Calu3 (cell line): ENCODE measurements around the gene ARHGEF16. TPM values are rescaled to one million over a fixed set of nuclear protein-coding genes. Genes with fewer than 3 reads are reported as not detected.

Experiments
- BruUV-seq: library from RNA; stranded (reverse); fragments of 400-500 nt; replicated peaks from 2 replicates; lab custom pipeline; 2021; lab: Mats Ljungman, UMichigan
- CTCF ChIA-PET: fragments of 300-600 bp; sonication (Branson Sonifier 250); formaldehyde crosslinking; loops from one replicate; lab custom pipeline; 2022; ENCODE audit warnings: antibody characterized with exemption; lab: Charles Lee
- DNase-seq: peaks from one replicate; pipeline ENCODE4 v3.0.0; 2022
- H3K27ac Mint-ChIP-seq: one replicate; pipeline ENCODE4 v1.8.0; 2022; ENCODE audit warnings: mixed read lengths; ENCODE audit not compliant: unreplicated experiment
- H3K27me3 Mint-ChIP-seq: one replicate; pipeline ENCODE4 v1.8.0; 2022; ENCODE audit warnings: mixed read lengths; ENCODE audit not compliant: unreplicated experiment
- H3K36me3 Mint-ChIP-seq: one replicate; pipeline ENCODE4 v1.8.0; 2022; ENCODE audit warnings: mild to moderate bottlenecking, moderate library complexity, mixed read lengths; ENCODE audit not compliant: insufficient read depth, unreplicated experiment
- H3K4me1 Mint-ChIP-seq: one replicate; pipeline ENCODE4 v1.8.0; 2022; ENCODE audit warnings: mild to moderate bottlenecking, low read depth, mixed read lengths; ENCODE audit not compliant: unreplicated experiment
- H3K4me3 Mint-ChIP-seq: one replicate; pipeline ENCODE4 v1.8.0; 2022; ENCODE audit warnings: mild to moderate bottlenecking, low read depth, moderate library complexity, mixed read lengths; ENCODE audit not compliant: unreplicated experiment
- H3K9me3 Mint-ChIP-seq: one replicate; pipeline ENCODE4 v1.8.0; 2022; ENCODE audit warnings: low read depth, mixed read lengths; ENCODE audit not compliant: unreplicated experiment
- intact Hi-C: fragments of 100-400 bp; cut with micrococcal nuclease; formaldehyde crosslinking; loops from one replicate; pipeline ENCODE4 v1.10.0; 2022; ENCODE audit not compliant: unreplicated experiment
- total RNA-seq: library from RNA; stranded (reverse); gene quantifications from 2 replicates; pipeline ENCODE4 v1.2.3, GENCODE V29; 2022
- TF ChIP-seq, protein P1 (sequence below): fragments of 200-600 bp; IDR thresholded peaks from one replicate; pipeline ENCODE4 v1.8.0; 2022; ENCODE audit warnings: antibody characterized with exemption; ENCODE audit not compliant: unreplicated experiment

Gene ARHGEF16
- total RNA-seq, 1 experiment from 2014 or later: 24.2 TPM

DNA sequence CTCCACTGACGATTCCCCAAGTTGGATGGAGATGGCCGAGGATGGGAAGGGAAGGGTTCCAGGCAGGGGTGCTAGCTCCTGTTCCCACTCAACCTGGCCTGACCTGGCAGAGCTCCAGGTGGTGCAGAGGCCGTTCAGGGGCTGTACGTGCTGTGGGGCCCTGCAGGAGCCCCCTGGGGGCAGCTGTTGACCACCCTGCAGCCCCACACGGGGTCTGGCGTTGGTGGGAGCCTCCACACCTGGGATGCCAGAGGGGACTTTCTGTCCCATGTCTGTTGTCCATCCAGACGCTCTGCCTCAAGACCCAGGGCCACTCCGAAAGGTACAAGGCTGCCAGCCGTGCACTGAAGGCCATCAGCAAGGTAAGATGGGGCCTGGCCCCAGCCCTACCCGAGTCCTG is 20.0 kb downstream of the ARHGEF16 start:
- TF ChIP-seq, protein P1, sequence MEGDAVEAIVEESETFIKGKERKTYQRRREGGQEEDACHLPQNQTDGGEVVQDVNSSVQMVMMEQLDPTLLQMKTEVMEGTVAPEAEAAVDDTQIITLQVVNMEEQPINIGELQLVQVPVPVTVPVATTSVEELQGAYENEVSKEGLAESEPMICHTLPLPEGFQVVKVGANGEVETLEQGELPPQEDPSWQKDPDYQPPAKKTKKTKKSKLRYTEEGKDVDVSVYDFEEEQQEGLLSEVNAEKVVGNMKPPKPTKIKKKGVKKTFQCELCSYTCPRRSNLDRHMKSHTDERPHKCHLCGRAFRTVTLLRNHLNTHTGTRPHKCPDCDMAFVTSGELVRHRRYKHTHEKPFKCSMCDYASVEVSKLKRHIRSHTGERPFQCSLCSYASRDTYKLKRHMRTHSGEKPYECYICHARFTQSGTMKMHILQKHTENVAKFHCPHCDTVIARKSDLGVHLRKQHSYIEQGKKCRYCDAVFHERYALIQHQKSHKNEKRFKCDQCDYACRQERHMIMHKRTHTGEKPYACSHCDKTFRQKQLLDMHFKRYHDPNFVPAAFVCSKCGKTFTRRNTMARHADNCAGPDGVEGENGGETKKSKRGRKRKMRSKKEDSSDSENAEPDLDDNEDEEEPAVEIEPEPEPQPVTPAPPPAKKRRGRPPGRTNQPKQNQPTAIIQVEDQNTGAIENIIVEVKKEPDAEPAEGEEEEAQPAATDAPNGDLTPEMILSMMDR: no peak
- no peak for DNase-seq
- intact Hi-C loops: no loop called here
- BruUV-seq: no TSS peak
- no peaks in the 10 kb centered on the region for H3K27me3 Mint-ChIP-seq
- no peaks in the 10 kb centered on the region for H3K4me1 Mint-ChIP-seq
- no peaks in the 10 kb centered on the region for H3K9me3 Mint-ChIP-seq
- H3K4me3 Mint-ChIP-seq: no peak overlapping the region
- CTCF ChIA-PET: interaction anchor here (0.8 kb wide), 1 partner anchor 22 kb away, joined by 3 read pairs; no protein-coding TSS in a partner anchor
- peaks cover 37% of the 10 kb centered on the region for H3K36me3 Mint-ChIP-seq
- no peak overlapping the region for H3K27ac Mint-ChIP-seq

DNA sequence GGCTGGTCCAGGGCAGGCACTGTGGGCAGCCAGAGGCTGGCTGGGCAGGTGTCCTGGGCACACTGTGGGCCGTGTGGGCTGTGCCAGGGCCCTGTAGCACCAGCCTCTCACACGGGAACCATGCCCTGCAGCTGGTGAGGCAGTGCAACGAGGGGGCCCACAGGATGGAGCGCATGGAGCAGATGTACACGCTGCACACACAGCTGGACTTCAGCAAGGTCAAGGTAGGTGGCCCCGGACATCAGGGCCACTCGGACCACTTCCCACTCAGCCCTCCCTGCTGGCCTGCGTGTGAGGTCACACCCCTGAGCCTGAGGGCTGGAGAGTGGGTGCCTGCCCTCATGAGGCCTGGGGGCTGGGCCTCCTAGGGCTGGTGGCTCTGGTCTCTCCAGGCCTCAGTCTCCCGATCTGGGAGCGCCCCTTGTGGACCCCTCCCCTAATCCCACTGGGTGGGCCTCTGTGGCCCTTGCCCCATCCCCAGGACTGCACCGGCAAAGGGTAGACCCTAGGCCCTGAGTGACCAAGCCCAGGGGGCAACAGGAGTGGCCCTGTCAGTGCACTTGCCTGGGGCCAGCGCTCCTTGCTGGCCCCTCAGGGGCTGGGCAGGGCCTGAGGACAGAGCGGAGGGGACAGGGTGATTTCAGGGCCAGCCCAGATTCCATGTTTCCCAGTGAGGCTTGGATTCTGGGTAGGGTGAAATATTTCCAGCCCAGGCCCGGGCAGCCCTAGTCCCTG is 21.5 kb downstream of the ARHGEF16 start:
- intact Hi-C loops: no loop called here
- BruUV-seq: no TSS peak
- TF ChIP-seq, protein P1: no peak
- no peaks in the 10 kb centered on the region for H3K4me1 Mint-ChIP-seq
- DNase-seq: no peak
- peaks cover 38% of the 10 kb centered on the region for H3K36me3 Mint-ChIP-seq
- no peaks in the 10 kb centered on the region for H3K27me3 Mint-ChIP-seq
- H3K27ac Mint-ChIP-seq: no peak overlapping the region
- CTCF ChIA-PET: no interaction called here
- no peaks in the 10 kb centered on the region for H3K9me3 Mint-ChIP-seq
- no peak overlapping the region for H3K4me3 Mint-ChIP-seq

DNA sequence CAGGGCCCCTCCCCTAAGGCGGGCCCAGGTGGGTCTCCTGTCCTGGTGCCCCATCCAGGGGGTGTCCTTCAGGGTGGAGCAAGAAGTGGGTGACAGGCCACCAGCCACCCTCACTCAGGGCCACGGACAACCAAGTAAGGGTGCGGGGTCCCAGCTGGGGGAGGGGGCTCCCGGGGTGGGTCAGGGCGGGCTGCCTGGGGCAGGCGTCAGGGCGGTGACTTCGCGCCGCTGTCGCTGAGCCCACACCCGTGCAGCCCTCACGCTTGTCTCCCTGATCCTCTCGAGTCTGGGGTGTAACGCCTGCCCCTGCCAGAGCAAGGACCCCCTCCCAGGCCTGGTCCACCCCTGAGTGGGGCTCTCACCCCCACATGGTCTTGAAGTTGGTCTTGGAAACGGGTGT is 22.2 kb downstream of the ARHGEF16 start:
- H3K9me3 Mint-ChIP-seq: no peaks in the 10 kb centered on the region
- H3K27me3 Mint-ChIP-seq: no peaks in the 10 kb centered on the region
- peaks cover 42% of the 10 kb centered on the region for H3K36me3 Mint-ChIP-seq
- H3K4me3 Mint-ChIP-seq: no peak overlapping the region
- TF ChIP-seq, protein P1: no peak
- H3K27ac Mint-ChIP-seq: no peak overlapping the region
- no TSS peak for BruUV-seq
- H3K4me1 Mint-ChIP-seq: no peaks in the 10 kb centered on the region
- no peak for DNase-seq
- CTCF ChIA-PET: no interaction called here
- intact Hi-C loops: no loop called here

DNA sequence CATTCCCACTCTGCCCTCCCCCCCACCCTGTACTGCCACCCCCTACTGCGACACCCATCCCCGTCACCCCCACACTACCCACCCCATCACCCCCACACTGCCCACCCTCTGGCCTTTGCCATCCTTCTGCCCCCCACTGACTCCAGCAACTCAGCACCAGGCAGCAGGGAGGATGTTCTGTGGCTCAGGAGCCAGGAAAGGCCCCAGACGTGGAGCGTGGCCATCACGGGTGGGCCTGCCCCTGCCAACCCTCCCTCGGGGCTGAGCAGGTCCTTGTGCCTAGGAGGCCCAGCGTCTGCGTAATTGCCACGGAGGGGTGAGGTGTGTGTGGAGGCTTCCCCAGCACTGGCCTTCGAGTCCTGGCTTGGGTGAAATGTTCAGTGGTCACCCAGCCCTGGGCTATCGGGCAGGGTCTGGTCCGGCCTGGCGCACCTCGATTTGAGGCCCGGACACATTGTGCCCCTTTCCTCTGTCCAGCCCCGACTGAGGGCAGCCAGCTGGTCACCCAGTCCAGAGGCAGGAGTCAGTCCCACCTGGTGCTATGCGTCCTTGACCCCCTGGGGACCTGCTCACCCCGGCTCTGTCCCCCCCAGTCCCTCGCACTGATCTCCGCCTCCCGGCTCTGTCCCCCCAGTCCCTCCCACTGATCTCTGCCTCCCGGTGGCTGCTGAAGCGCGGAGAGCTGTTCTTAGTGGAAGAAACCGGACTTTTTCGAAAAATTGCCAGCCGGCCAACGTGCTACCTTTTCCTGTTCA is 23.0 kb downstream of the ARHGEF16 start:
- CTCF ChIA-PET: no interaction called here
- TF ChIP-seq, protein P1: no peak
- Mint-ChIP-seq H3K27ac (no peak overlapping the region), H3K9me3 (no peaks in the 10 kb centered on the region), H3K36me3 (peaks cover 46% of the 10 kb centered on the region), H3K4me3 (no peak overlapping the region), H3K4me1 (no peaks in the 10 kb centered on the region), H3K27me3 (no peaks in the 10 kb centered on the region)
- intact Hi-C loops: no loop called here
- BruUV-seq: no TSS peak
- DNase-seq: no peak
